Gastrocnemius medialis (tissue), 4 donors: ENCODE results near the gene ZFC3H1. TPM values are rescaled to one million over a fixed set of nuclear protein-coding genes. Genes with fewer than 3 reads are reported as not detected.
"Not testable (repeated sequence)": the region's sequence is repeated elsewhere in the genome, so short reads cannot be mapped to it uniquely, and the experiment has no call there.

ENCODE experiments used
- ATAC-seq, 2 donors: fragments of 150-250 bp; one replicate each; pipeline ENCODE4 v1.9.1; 2016
- DNase-seq, 2 donors: peaks; one replicate each; pipeline ENCODE4 v3.0.0-alpha.2; 2019
- H3K27ac ChIP-seq, 4 donors: fragments of 200-600 bp; sonication (generic); 1 replicate in 1 of 4; 2 replicates in 3 of 4; pipeline ENCODE4 v1.5.1; 2016 to 2018; ENCODE audit warnings: mild to moderate bottlenecking in 2 of 4, moderate library complexity in 1 of 4
- H3K27me3 ChIP-seq, 3 donors: fragments of 200-600 bp; sonication (generic) in 2 of 3; 1 replicate in 1 of 3; 2 replicates in 2 of 3; pipeline versions ENCODE4 v1.5.1 to v1.6.0; 2016 to 2019; ENCODE audit warnings: mild to moderate bottlenecking in 1 of 3, moderate library complexity in 1 of 3
- H3K36me3 ChIP-seq, 2 donors: fragments of 200-600 bp; sonication (generic) in 1 of 2; one replicate each; pipeline ENCODE4 v1.5.1; 2017 to 2018
- H3K4me1 ChIP-seq, 2 donors: fragments of 200-600 bp; sonication (generic) in 1 of 2; one replicate each; pipeline ENCODE4 v1.5.1; 2016 to 2017; ENCODE audit warnings: mild to moderate bottlenecking in 2 of 2
- H3K4me3 ChIP-seq, 4 donors: fragments of 200-600 bp; sonication (generic) in 3 of 4; 1 replicate in 1 of 4; 2 replicates in 3 of 4; pipeline ENCODE4 v1.5.1; 2016 to 2019; ENCODE audit warnings: mild to moderate bottlenecking in 2 of 4
- H3K9me3 ChIP-seq, 3 donors: fragments of 200-600 bp; sonication (generic) in 2 of 3; 1 replicate in 1 of 3; 2 replicates in 2 of 3; pipeline ENCODE4 v1.5.1; 2016 to 2019
- POLR2A ChIP-seq, 2 donors: fragments of 450-650 bp; IDR thresholded peaks; one replicate each; pipeline ENCODE4 v1.6.1; 2017; ENCODE audit warnings: antibody characterized with exemption in 2 of 2, mild to moderate bottlenecking in 2 of 2, moderate library complexity in 2 of 2
- in situ Hi-C, 4 donors: fragments of 200-750 bp; cut with MboI; loops; one replicate each; pipeline versions ENCODE4 v1.15.0 to v1.8.0; 2017; ENCODE audit warnings: low sequenced_read_pairs in 4 of 4
- intact Hi-C: fragments of 100-400 bp; cut with DNase I; formaldehyde crosslinking; loops from one replicate; pipeline ENCODE4 v1.15.1; 2023; ENCODE audit warnings: low total_unique reads
- total RNA-seq, 4 donors: library from RNA; depleted of rRNA; stranded (reverse); fragments of >200 nt; gene quantifications; one replicate each; pipeline versions ENCODE4 v1.1.0 to v1.2.3, GENCODE V29; 2016
- TF ChIP-seq, protein P1 (sequence below), 5 experiments: fragments of 450-650 bp in 3 of 5; fragments of 200-600 bp in 2 of 5; sonication (generic) in 2 of 5; IDR thresholded peaks in 4 of 5; conservative IDR thresholded peaks in 1 of 5; 1 replicate in 4 of 5; 2 replicates in 1 of 5; pipeline ENCODE4 v1.5.1; 2016 to 2019; ENCODE audit warnings: antibody characterized with exemption in 5 of 5, mild to moderate bottlenecking in 3 of 5, moderate library complexity in 3 of 5

Gene ZFC3H1
- total RNA-seq, 4 donors from 2014 or later, result 6.5 to 26.4 (median 9.1) TPM

GRCh38 chr12:71582925-71583324, 80.7 kb downstream of the ZFC3H1 start:
- in situ Hi-C loops, result no loop called here
- H3K27ac ChIP-seq, result no peak overlapping the region
- no peak overlapping the region for H3K4me3 ChIP-seq
- H3K4me1 ChIP-seq, result no peaks in the 10 kb centered on the region
- no peaks in the 10 kb centered on the region for H3K9me3 ChIP-seq
- H3K36me3 ChIP-seq, result peaks cover 0 to 32% of the 10 kb centered on the region in 2 donors
- no peak for TF ChIP-seq POLR2A (IDR thresholded peaks at IDR 0.05)
- TF ChIP-seq, protein P1, sequence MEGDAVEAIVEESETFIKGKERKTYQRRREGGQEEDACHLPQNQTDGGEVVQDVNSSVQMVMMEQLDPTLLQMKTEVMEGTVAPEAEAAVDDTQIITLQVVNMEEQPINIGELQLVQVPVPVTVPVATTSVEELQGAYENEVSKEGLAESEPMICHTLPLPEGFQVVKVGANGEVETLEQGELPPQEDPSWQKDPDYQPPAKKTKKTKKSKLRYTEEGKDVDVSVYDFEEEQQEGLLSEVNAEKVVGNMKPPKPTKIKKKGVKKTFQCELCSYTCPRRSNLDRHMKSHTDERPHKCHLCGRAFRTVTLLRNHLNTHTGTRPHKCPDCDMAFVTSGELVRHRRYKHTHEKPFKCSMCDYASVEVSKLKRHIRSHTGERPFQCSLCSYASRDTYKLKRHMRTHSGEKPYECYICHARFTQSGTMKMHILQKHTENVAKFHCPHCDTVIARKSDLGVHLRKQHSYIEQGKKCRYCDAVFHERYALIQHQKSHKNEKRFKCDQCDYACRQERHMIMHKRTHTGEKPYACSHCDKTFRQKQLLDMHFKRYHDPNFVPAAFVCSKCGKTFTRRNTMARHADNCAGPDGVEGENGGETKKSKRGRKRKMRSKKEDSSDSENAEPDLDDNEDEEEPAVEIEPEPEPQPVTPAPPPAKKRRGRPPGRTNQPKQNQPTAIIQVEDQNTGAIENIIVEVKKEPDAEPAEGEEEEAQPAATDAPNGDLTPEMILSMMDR (IDR thresholded peaks at IDR 0.05 in 4 of 5, conservative IDR thresholded peaks at IDR 0.05 in 1 of 5), result no peak
- DNase-seq (no peak), ATAC-seq (no peak)
- intact Hi-C loops, result no loop called here
- no peaks in the 10 kb centered on the region for H3K27me3 ChIP-seq

DNA sequence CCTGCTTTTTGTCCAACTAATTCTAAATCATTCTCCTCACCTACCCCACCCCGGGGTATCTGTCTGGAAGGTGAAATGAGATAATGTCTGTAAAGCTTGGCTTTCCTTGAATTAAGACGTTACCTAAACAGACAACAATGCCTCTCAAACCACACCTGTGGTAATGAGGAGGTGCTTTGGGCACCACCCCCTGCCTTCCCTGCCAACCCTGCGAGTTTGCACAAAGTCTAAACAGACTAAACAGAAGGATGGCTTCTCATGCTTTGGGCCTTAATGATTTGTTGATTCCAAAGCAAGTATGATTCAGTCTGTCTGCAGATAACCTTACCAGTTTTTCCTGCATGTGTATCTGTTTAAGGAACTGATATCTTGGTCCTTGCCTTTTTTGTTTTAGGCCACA, 82.4 kb downstream of the ZFC3H1 start:
- H3K36me3 ChIP-seq, result peaks cover 0 to 32% of the 10 kb centered on the region in 2 donors
- ATAC-seq (no peak), DNase-seq (no peak)
- TF ChIP-seq, protein P1 (IDR thresholded peaks at IDR 0.05 in 4 of 5, conservative IDR thresholded peaks at IDR 0.05 in 1 of 5), result no peak
- no peak for TF ChIP-seq POLR2A (IDR thresholded peaks at IDR 0.05)
- in situ Hi-C loops (no loop called here), intact Hi-C loops (no loop called here)
- H3K4me3 ChIP-seq, result no peak overlapping the region
- no peak overlapping the region for H3K27ac ChIP-seq
- no peaks in the 10 kb centered on the region for H3K9me3 ChIP-seq
- H3K27me3 ChIP-seq, result no peaks in the 10 kb centered on the region
- H3K4me1 ChIP-seq, result no peaks in the 10 kb centered on the region

DNA sequence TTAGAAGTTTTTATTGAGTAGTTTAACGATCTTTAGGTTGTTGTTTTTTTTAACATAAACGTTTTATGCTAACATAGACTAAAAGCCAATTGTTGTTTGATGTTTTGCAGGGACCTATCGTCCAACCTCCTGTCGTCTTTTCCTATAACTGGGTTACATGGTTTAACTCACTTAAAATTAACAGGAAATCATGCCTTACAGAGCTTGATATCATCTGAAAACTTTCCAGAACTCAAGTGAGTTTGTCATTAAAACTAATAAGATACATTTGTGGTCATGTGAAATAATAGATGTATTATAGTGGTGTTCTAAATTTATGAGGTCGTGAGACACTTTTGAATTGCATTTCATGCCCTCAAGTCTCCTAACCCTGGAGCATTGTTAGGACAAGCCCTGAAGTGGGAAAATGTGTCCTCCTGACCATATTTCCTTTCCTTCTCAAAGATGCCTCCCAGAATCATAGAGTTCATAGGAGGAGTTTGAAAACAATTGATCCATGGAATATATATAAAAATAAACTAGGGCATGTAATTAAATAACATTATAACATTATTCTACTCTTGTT, 84.9 kb downstream of the ZFC3H1 start:
- no peak overlapping the region for H3K27ac ChIP-seq
- peaks cover 0 to 28% of the 10 kb centered on the region in 2 donors for H3K36me3 ChIP-seq
- no peak for ATAC-seq
- no peaks in the 10 kb centered on the region for H3K27me3 ChIP-seq
- no peaks in the 10 kb centered on the region for H3K9me3 ChIP-seq
- no peak overlapping the region for H3K4me3 ChIP-seq
- TF ChIP-seq, protein P1 (IDR thresholded peaks at IDR 0.05 in 4 of 5, conservative IDR thresholded peaks at IDR 0.05 in 1 of 5), result no peak
- no peak for TF ChIP-seq POLR2A (IDR thresholded peaks at IDR 0.05)
- DNase-seq, result no peak
- in situ Hi-C loops (no loop called here), intact Hi-C loops (no loop called here)
- H3K4me1 ChIP-seq, result no peaks in the 10 kb centered on the region

DNA sequence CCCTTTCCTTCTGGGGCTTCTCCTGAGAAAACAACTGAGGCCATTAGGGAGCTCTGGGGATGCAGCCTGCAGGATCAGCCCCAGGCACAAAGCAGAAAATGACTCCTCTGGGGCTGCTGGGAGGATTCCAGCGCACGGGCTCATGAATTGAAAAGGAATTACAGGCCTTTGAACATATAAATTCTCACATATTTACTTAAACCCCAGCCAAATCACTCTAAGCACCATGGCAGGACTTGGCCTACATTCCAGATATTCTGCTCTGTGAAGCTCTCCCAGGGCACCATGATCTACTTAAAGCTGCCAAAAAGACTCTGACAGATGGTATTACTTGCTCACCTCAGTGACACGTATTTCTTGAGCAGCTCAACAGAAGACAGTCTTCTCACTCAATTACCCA, 87.2 kb downstream of the ZFC3H1 start:
- no peaks in the 10 kb centered on the region for H3K27me3 ChIP-seq
- in situ Hi-C loops (no loop called here), intact Hi-C loops (no loop called here)
- H3K9me3 ChIP-seq, result no peaks in the 10 kb centered on the region
- DNase-seq (no peak), ATAC-seq (no peak)
- peaks cover 0 to 31% of the 10 kb centered on the region in 2 donors for H3K36me3 ChIP-seq
- no peak overlapping the region for H3K4me3 ChIP-seq
- TF ChIP-seq, protein P1 (IDR thresholded peaks at IDR 0.05 in 4 of 5, conservative IDR thresholded peaks at IDR 0.05 in 1 of 5), result no peak
- TF ChIP-seq POLR2A (IDR thresholded peaks at IDR 0.05), result no peak
- H3K27ac ChIP-seq, result no peak overlapping the region
- no peaks in the 10 kb centered on the region for H3K4me1 ChIP-seq

- H3K4me3 ChIP-seq, H3K27ac ChIP-seq, intact Hi-C loops, H3K9me3 ChIP-seq, in situ Hi-C loops, DNase-seq, H3K4me1 ChIP-seq, H3K27me3 ChIP-seq, ATAC-seq: not testable (repeated sequence)
- peaks cover 0 to 39% of the 10 kb centered on the region in 2 donors for H3K36me3 ChIP-seq
Observed at GRCh38 chr12:71569885-71570284, 93.8 kb downstream of the ZFC3H1 start.
